ENCODE results near the gene AK4.
"Not testable (repeated sequence)": the region's sequence is repeated elsewhere in the genome, so short reads cannot be mapped to it uniquely, and the experiment has no call there.

Gene AK4

GRCh38 chr1:65150583-65151263 is 2.7 kb downstream of the AK4 start:
- no peak for DNase-seq (ENCODE audit: low read depth)

- DNase-seq (ENCODE audit: low read depth) = no peak
These were observed 3.6 kb downstream of the AK4 start for GRCh38 chr1:65151641-65152040.

- no peak for DNase-seq (ENCODE audit: low read depth)
These were observed 5.6 kb downstream of the AK4 start for GRCh38 chr1:65153635-65154034.

- DNase-seq (ENCODE audit: low read depth) = no peak
These were observed 9.0 kb downstream of the AK4 start for GRCh38 chr1:65156910-65157545.

GRCh38 chr1:65157546-65157941 is 9.5 kb downstream of the AK4 start:
- no peak for DNase-seq (ENCODE audit: low read depth)

- not testable (repeated sequence) for DNase-seq (ENCODE audit: low read depth)
These were observed 11.3 kb downstream of the AK4 start for GRCh38 chr1:65159291-65159688.

GRCh38 chr1:65159801-65160523 is 12.0 kb downstream of the AK4 start:
- no peak for DNase-seq (ENCODE audit: low read depth)

- DNase-seq (ENCODE audit: low read depth) = no peak
These were observed 15.3 kb downstream of the AK4 start for GRCh38 chr1:65163201-65163805.

GRCh38 chr1:65164101-65164500 is 16.1 kb downstream of the AK4 start:
- DNase-seq (ENCODE audit: low read depth) = not testable (repeated sequence)

GRCh38 chr1:65164633-65165032 is 16.6 kb downstream of the AK4 start:
- DNase-seq (ENCODE audit: low read depth) = no peak

- DNase-seq (ENCODE audit: low read depth) = no peak
These were observed 17.4 kb downstream of the AK4 start for GRCh38 chr1:65165269-65165993.

GRCh38 chr1:65166572-65167305 is 18.7 kb downstream of the AK4 start:
- DNase-seq (ENCODE audit: low read depth) = no peak

GRCh38 chr1:65167586-65168242 is 19.7 kb downstream of the AK4 start:
- DNase-seq (ENCODE audit: low read depth) = no peak

- no peak for DNase-seq (ENCODE audit: low read depth)
These were observed 20.9 kb downstream of the AK4 start for GRCh38 chr1:65168867-65169266.

- DNase-seq (ENCODE audit: low read depth) = peak; percentile 23
These were observed 22.6 kb downstream of the AK4 start for GRCh38 chr1:65170511-65171142.

GRCh38 chr1:65172936-65173690 is 25.1 kb downstream of the AK4 start:
- DNase-seq (ENCODE audit: low read depth) = no peak

GRCh38 chr1:65174585-65174984 is 26.6 kb downstream of the AK4 start:
- peak; percentile 94 for DNase-seq (ENCODE audit: low read depth)

- no peak for DNase-seq (ENCODE audit: low read depth)
These were observed 27.4 kb downstream of the AK4 start for GRCh38 chr1:65175171-65176055.

- no peak for DNase-seq (ENCODE audit: low read depth)
These were observed 28.1 kb downstream of the AK4 start for GRCh38 chr1:65176056-65176450.
